AG08395 (cell line): ENCODE measurements around the gene ELFN1.

Experiments
- DNase-seq: peaks from one replicate; pipeline ENCODE4 v3.0.0; 2012; ENCODE audit warnings: mixed read lengths, low spot score

The ELFN1 gene

GRCh38 chr7:1725766-1726630 lies 55.9 kb downstream of the ELFN1 start:
- DNase-seq: no peak

- no peak for DNase-seq
Measured at GRCh38 chr7:1727079-1727478, 57.0 kb downstream of the ELFN1 start.

GRCh38 chr7:1727812-1728570 lies 57.9 kb downstream of the ELFN1 start:
- DNase-seq: no peak

GRCh38 chr7:1729183-1729582 lies 59.1 kb downstream of the ELFN1 start:
- no peak for DNase-seq

GRCh38 chr7:1729773-1730172 lies 59.7 kb downstream of the ELFN1 start:
- no peak for DNase-seq

GRCh38 chr7:1732072-1732471 lies 62.0 kb downstream of the ELFN1 start:
- DNase-seq: no peak

GRCh38 chr7:1732645-1733044 lies 62.6 kb downstream of the ELFN1 start:
- DNase-seq: no peak

- DNase-seq: no peak
Measured at GRCh38 chr7:1733206-1733907, 63.3 kb downstream of the ELFN1 start.

GRCh38 chr7:1733908-1734730 lies 64.0 kb downstream of the ELFN1 start:
- DNase-seq: no peak

- DNase-seq: no peak
Measured at GRCh38 chr7:1735262-1735661, 65.2 kb downstream of the ELFN1 start.

GRCh38 chr7:1735806-1736483 lies 65.9 kb downstream of the ELFN1 start:
- DNase-seq: no peak

- DNase-seq: no peak
Measured at GRCh38 chr7:1736484-1736817, 66.4 kb downstream of the ELFN1 start.

GRCh38 chr7:1736830-1737229 lies 66.8 kb downstream of the ELFN1 start:
- no peak for DNase-seq

GRCh38 chr7:1737523-1737922 lies 67.4 kb downstream of the ELFN1 start:
- DNase-seq: no peak

GRCh38 chr7:1737956-1738355 lies 67.9 kb downstream of the ELFN1 start:
- no peak for DNase-seq

- no peak for DNase-seq
Measured at GRCh38 chr7:1738511-1738910, 68.4 kb downstream of the ELFN1 start.

- DNase-seq: no peak
Measured at GRCh38 chr7:1738956-1739355, 68.9 kb downstream of the ELFN1 start.

GRCh38 chr7:1739593-1739992 lies 69.5 kb downstream of the ELFN1 start:
- no peak for DNase-seq

GRCh38 chr7:1740214-1740613 lies 70.1 kb downstream of the ELFN1 start:
- no peak for DNase-seq

- DNase-seq: no peak
Measured at GRCh38 chr7:1741246-1741645, 71.2 kb downstream of the ELFN1 start.
